Endothelial cell of umbilical vein (primary cell): Measurements from ENCODE around the gene ADCY5. TPM values are rescaled to one million over a fixed set of nuclear protein-coding genes. Genes with fewer than 3 reads are reported as not detected.

Experiments used
- BruUV-seq: library from RNA; stranded (reverse); fragments of 400-500 nt; replicated peaks from 2 replicates; lab custom pipeline; 2021; lab: Mats Ljungman, UMichigan
- CTCF ChIA-PET: fragments of 300-600, 350-600 bp; sonication (Branson Sonifier 250); formaldehyde crosslinking; loops from one replicate; lab custom pipeline; 2021; ENCODE audit warnings: antibody characterized with exemption, inconsistent platforms; lab: Charles Lee
- POLR2A ChIA-PET: fragments of 300-600, 350-600 bp; sonication (Branson Sonifier 250); formaldehyde crosslinking; loops from one replicate; lab custom pipeline; 2021; ENCODE audit warnings: antibody characterized with exemption, inconsistent platforms; lab: Charles Lee
- DNase-seq: peaks from one replicate; pipeline ENCODE4 v3.0.0-alpha.2; 2011; ENCODE audit warnings: low read depth, low spot score
- FAIRE-seq: peaks from 2 replicates; lab custom pipeline; 2011; peaks lifted over from hg19 to GRCh38; lab: Jason Lieb, UNC
- H2AFZ ChIP-seq: 2 replicates; pipeline ENCODE4 v1.6.0; 2012; ENCODE audit warnings: low read depth, low read length, control low read depth, inconsistent platforms
- H3K27ac ChIP-seq: 2 replicates; pipeline ENCODE4 v1.5.1; 2011; ENCODE audit warnings: low read depth, mild to moderate bottlenecking, control low read depth, low read length, moderate library complexity; ENCODE audit not compliant: insufficient read depth
- H3K27me3 ChIP-seq, 2 experiments: 2 replicates each; pipeline versions ENCODE4 v1.6.0 to v1.6.1; 2011; ENCODE audit warnings: low read length in 2 of 2, mixed read lengths in 1 of 2; ENCODE audit not compliant: control insufficient read depth in 2 of 2, insufficient read depth in 2 of 2
- H3K36me3 ChIP-seq, 2 experiments: 2 replicates in 1 of 2; 3 replicates in 1 of 2; pipeline ENCODE4 v1.5.1; 2011; ENCODE audit warnings: low read length in 2 of 2, mild to moderate bottlenecking in 1 of 2, moderate library complexity in 1 of 2; ENCODE audit not compliant: control insufficient read depth in 2 of 2, insufficient read depth in 2 of 2; ENCODE audit errors: extremely low read depth in 1 of 2
- H3K4me1 ChIP-seq: 3 replicates; pipeline ENCODE4 v1.5.1; 2011; ENCODE audit warnings: mild to moderate bottlenecking, low read length; ENCODE audit not compliant: control insufficient read depth, insufficient read depth; ENCODE audit errors: extremely low read depth
- H3K4me2 ChIP-seq: 2 replicates; pipeline ENCODE4 v1.6.1; 2011; ENCODE audit warnings: low read length, control low read depth, mixed read lengths; ENCODE audit not compliant: insufficient read depth
- H3K4me3 ChIP-seq, 3 experiments: fragments of 200-600 bp in 1 of 3; sonication (generic), shearing (Covaris generic) in 1 of 3; replicated peaks in 1 of 3; 2 replicates each; pipeline ENCODE4 v1.5.1; 2011 to 2016; ENCODE audit warnings: control low read depth in 3 of 3, low read length in 3 of 3, mild to moderate bottlenecking in 2 of 3, inconsistent platforms in 1 of 3, low read depth in 1 of 3, moderate library complexity in 1 of 3; ENCODE audit not compliant: insufficient read depth in 1 of 3
- H3K79me2 ChIP-seq: 2 replicates; pipeline ENCODE4 v1.6.0; 2012; ENCODE audit warnings: low read length, inconsistent platforms; ENCODE audit not compliant: control insufficient read depth, insufficient read depth
- H3K9ac ChIP-seq: replicated peaks from 2 replicates; pipeline ENCODE3; 2011; ENCODE audit warnings: low read length, control low read depth; ENCODE audit not compliant: insufficient read depth; ENCODE audit errors: extremely low read depth
- H3K9me1 ChIP-seq: replicated peaks from 3 replicates; pipeline ENCODE4 v1.6.0; 2011; ENCODE audit warnings: mild to moderate bottlenecking, low read length; ENCODE audit not compliant: control insufficient read depth, insufficient read depth; ENCODE audit errors: extremely low read depth
- H3K9me3 ChIP-seq: replicated peaks from 2 replicates; pipeline ENCODE4 v1.5.1; 2012; ENCODE audit warnings: low read length, inconsistent platforms; ENCODE audit not compliant: control insufficient read depth, insufficient read depth
- H4K20me1 ChIP-seq: replicated peaks from 2 replicates; pipeline ENCODE3; 2011; ENCODE audit warnings: mild to moderate bottlenecking, low read length; ENCODE audit not compliant: control insufficient read depth, insufficient read depth; ENCODE audit errors: extremely low read depth
- EZH2 ChIP-seq: IDR thresholded peaks from 2 replicates; pipeline ENCODE4 v1.6.1; 2012; ENCODE audit warnings: borderline replicate concordance, low read depth, mild to moderate bottlenecking, moderate library complexity, low read length, inconsistent platforms; ENCODE audit not compliant: severe bottlenecking
- FOS ChIP-seq: IDR thresholded peaks from 2 replicates; pipeline ENCODE4 v1.6.1; 2011; ENCODE audit warnings: mild to moderate bottlenecking, low read length, moderate library complexity, borderline replicate concordance; ENCODE audit not compliant: insufficient read depth
- GATA2 ChIP-seq: IDR thresholded peaks from 2 replicates; pipeline ENCODE4 v1.7.0; 2011; ENCODE audit warnings: low read depth, mild to moderate bottlenecking, moderate library complexity, mixed read lengths, low read length; ENCODE audit not compliant: insufficient read length, insufficient read depth
- JUN ChIP-seq: IDR thresholded peaks from 2 replicates; pipeline ENCODE4 v1.6.1; 2011; ENCODE audit warnings: borderline replicate concordance, low read depth; ENCODE audit not compliant: insufficient read length, insufficient read depth
- POLR2A ChIP-seq: IDR thresholded peaks from 2 replicates; pipeline ENCODE4 v1.6.1; 2012; ENCODE audit warnings: low read depth, mild to moderate bottlenecking, control low read depth, low read length
- POLR2AphosphoS5 ChIP-seq: IDR thresholded peaks from 2 replicates; pipeline ENCODE4 v1.6.1; 2012; ENCODE audit warnings: low read depth, mild to moderate bottlenecking, control low read depth, low read length, moderate library complexity; ENCODE audit not compliant: insufficient read depth
- dilution Hi-C: fragments of 300-500 bp; cut with MboI; formaldehyde crosslinking; loops from one replicate; pipeline ENCODE4 v1.15.0; 2019; ENCODE audit warnings: low sequenced_read_pairs; ENCODE audit not compliant: extremely low pct_ligation_motif_present
- intact Hi-C: fragments of 100-400 bp; cut with micrococcal nuclease; formaldehyde crosslinking; loops from one replicate; pipeline ENCODE4 v1.10.0; 2022
- polyA plus RNA-seq, 4 experiments: library from polyadenylated mRNA; depleted of rRNA in 3 of 4; stranded (reverse) in 3 of 4; unstranded in 1 of 4; fragments of >200 nt; gene quantifications; 2 replicates each; pipeline versions ENCODE4 v1.2.1 to v1.2.3, GENCODE V29; 2011 to 2012; ENCODE audit warnings: missing spikeins in 1 of 4
- total RNA-seq: library from RNA; stranded (reverse); gene quantifications from 2 replicates; pipeline ENCODE4 v1.2.3, GENCODE V29; 2021
- TF ChIP-seq, protein P1 (sequence below), 2 donors: IDR thresholded peaks; 1 replicate in 1 of 2; 2 replicates in 1 of 2; pipeline ENCODE4 v1.5.1; 2011; ENCODE audit warnings: low read length in 2 of 2, mild to moderate bottlenecking in 2 of 2, moderate library complexity in 2 of 2, control low read depth in 1 of 2, inconsistent platforms in 1 of 2, low read depth in 1 of 2; ENCODE audit not compliant: insufficient read depth in 1 of 2; ENCODE audit errors: extremely low read depth in 1 of 2
- TF ChIP-seq, protein P2 (sequence below): IDR thresholded peaks from 2 replicates; pipeline ENCODE4 v1.6.1; 2011; ENCODE audit not compliant: insufficient read depth, insufficient read length

ADCY5 gene
- total and polyA plus RNA-seq, 2 donors (not counting 3 experiments of a cell fraction or from before 2014, with no cell fraction given): 0.01 TPM; not detected in 1

GRCh38 chr3:123369085-123369484 lies 79.8 kb downstream of the ADCY5 start:
- H3K27me3 ChIP-seq: peaks cover 5 to 6% of the 10 kb centered on the region in 2 experiments
- H3K9me1 ChIP-seq: no peaks in the 10 kb centered on the region
- FAIRE-seq (no peak), DNase-seq (no peak)
- H3K4me1 ChIP-seq: no peaks in the 10 kb centered on the region
- H2AFZ ChIP-seq: no peak overlapping the region
- ChIA-PET CTCF (interaction anchor here (1.5 kb wide), 1 partner anchor 9 kb away, joined by 4 read pairs; no protein-coding TSS in a partner anchor), POLR2A (no interaction called here)
- no peaks in the 10 kb centered on the region for H4K20me1 ChIP-seq
- H3K27ac ChIP-seq: no peak overlapping the region
- no peaks in the 10 kb centered on the region for H3K9me3 ChIP-seq
- no peak overlapping the region for H3K4me2 ChIP-seq
- H3K9ac ChIP-seq: no peak overlapping the region
- no peaks in the 10 kb centered on the region for H3K79me2 ChIP-seq
- TF ChIP-seq, protein P1, sequence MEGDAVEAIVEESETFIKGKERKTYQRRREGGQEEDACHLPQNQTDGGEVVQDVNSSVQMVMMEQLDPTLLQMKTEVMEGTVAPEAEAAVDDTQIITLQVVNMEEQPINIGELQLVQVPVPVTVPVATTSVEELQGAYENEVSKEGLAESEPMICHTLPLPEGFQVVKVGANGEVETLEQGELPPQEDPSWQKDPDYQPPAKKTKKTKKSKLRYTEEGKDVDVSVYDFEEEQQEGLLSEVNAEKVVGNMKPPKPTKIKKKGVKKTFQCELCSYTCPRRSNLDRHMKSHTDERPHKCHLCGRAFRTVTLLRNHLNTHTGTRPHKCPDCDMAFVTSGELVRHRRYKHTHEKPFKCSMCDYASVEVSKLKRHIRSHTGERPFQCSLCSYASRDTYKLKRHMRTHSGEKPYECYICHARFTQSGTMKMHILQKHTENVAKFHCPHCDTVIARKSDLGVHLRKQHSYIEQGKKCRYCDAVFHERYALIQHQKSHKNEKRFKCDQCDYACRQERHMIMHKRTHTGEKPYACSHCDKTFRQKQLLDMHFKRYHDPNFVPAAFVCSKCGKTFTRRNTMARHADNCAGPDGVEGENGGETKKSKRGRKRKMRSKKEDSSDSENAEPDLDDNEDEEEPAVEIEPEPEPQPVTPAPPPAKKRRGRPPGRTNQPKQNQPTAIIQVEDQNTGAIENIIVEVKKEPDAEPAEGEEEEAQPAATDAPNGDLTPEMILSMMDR (IDR thresholded peaks at IDR 0.05; ENCODE audit: extremely low read depth in 1 of 2, insufficient read depth in 1 of 2, low read depth in 1 of 2, low read length in 2 of 2): no peak
- TF ChIP-seq FOS: no peak
- TF ChIP-seq GATA2: no peak
- no peak for TF ChIP-seq EZH2
- TF ChIP-seq JUN: no peak
- no peak for TF ChIP-seq POLR2AphosphoS5
- TF ChIP-seq, protein P2, sequence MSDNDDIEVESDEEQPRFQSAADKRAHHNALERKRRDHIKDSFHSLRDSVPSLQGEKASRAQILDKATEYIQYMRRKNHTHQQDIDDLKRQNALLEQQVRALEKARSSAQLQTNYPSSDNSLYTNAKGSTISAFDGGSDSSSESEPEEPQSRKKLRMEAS: no peak
- no peak for TF ChIP-seq POLR2A
- H3K36me3 ChIP-seq: no peaks in the 10 kb centered on the region
- H3K4me3 ChIP-seq: no peak overlapping the region
- dilution Hi-C loops: no loop called here
- intact Hi-C loops: no loop called here
- BruUV-seq: no TSS peak
